IPS-15b (cell line): ENCODE data around the gene DCX.

Experiments
- H3K27me3 ChIP-seq: one replicate; pipeline ENCODE4 v1.6.1; 2013; ENCODE audit warnings: low read length; ENCODE audit not compliant: control insufficient read depth, insufficient read depth
- H3K36me3 ChIP-seq: one replicate; pipeline ENCODE4 v1.6.1; 2013; ENCODE audit warnings: low read length; ENCODE audit not compliant: control insufficient read depth, insufficient read depth
- H3K4me1 ChIP-seq: one replicate; pipeline ENCODE4 v1.6.1; 2013; ENCODE audit warnings: mild to moderate bottlenecking, low read length; ENCODE audit not compliant: control insufficient read depth, insufficient read depth
- H3K4me3 ChIP-seq: one replicate; pipeline ENCODE4 v1.5.1; 2013; ENCODE audit warnings: low read depth, low read length
- H3K9ac ChIP-seq: one replicate; pipeline ENCODE4 v1.6.1; 2013; ENCODE audit warnings: low read depth, mild to moderate bottlenecking, low read length
- H3K9me3 ChIP-seq: one replicate; pipeline ENCODE4 v1.6.1; 2013; ENCODE audit warnings: mild to moderate bottlenecking, low read length; ENCODE audit not compliant: control insufficient read depth, insufficient read depth

The DCX gene

GRCh38 chrX:111340054-111340453 lies 71.9 kb downstream of the DCX start:
- H3K9ac ChIP-seq: no peak overlapping the region
- H3K4me1 ChIP-seq: no peaks in the 10 kb centered on the region
- H3K27me3 ChIP-seq: no peaks in the 10 kb centered on the region
- H3K36me3 ChIP-seq: no peaks in the 10 kb centered on the region
- H3K4me3 ChIP-seq: no peak overlapping the region
- no peaks in the 10 kb centered on the region for H3K9me3 ChIP-seq

DNA sequence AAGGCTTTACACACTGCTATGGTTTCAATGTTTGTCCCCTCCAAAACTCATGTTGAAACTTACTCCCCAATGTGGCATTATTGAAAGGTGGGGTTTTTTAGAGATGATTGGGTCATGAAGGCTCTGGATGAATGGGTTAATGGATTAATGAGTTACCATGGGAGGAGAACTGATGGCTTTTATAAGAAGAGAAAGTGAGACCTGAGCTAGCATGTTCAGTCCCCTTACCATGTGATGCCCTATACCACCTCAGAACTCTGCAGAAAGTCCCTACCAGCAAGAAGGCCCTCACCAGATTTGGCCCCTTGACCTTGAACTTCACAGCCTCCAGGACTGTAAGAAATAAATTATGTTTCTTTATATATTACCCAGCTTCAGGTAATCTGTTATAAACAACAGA lies 72.8 kb downstream of the DCX start:
- Histone ChIP-seq H3K4me3 (no peak overlapping the region), H3K4me1 (no peaks in the 10 kb centered on the region), H3K9ac (no peak overlapping the region), H3K9me3 (no peaks in the 10 kb centered on the region), H3K27me3 (no peaks in the 10 kb centered on the region), H3K36me3 (no peaks in the 10 kb centered on the region)

DNA sequence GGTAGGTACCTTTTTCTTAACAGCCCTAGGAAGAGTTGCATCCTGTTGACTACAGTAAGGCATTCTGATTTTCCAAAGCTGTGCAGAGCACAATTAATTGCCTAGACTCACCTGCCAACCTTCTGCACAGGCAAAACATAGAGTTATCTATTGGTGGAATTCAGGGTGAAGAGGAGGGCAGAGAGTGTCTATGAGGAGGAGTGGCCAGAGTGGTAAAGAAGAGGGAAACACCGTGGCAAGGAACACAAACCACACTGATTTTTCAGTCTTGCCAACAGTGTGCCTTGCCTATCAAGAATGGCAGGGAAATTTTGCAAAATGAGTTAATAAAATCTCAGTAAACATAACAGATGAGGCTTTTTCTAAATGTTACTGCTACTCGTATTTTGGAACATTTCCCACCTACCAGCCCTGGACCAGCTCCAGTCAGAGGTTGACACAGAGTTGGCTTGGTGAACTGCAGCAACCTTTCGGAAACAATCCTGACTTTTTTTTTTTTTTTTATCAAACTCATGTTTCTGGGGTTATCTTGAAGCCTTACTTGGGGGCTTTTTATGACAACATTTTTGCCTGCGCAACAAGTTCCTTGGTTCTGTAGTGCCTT lies 73.8 kb downstream of the DCX start:
- no peak overlapping the region for H3K4me3 ChIP-seq
- no peaks in the 10 kb centered on the region for H3K9me3 ChIP-seq
- no peaks in the 10 kb centered on the region for H3K4me1 ChIP-seq
- no peaks in the 10 kb centered on the region for H3K27me3 ChIP-seq
- H3K9ac ChIP-seq: no peak overlapping the region
- no peaks in the 10 kb centered on the region for H3K36me3 ChIP-seq

- Histone ChIP-seq H3K9ac (no peak overlapping the region), H3K36me3 (no peaks in the 10 kb centered on the region), H3K4me1 (no peaks in the 10 kb centered on the region), H3K27me3 (no peaks in the 10 kb centered on the region), H3K9me3 (no peaks in the 10 kb centered on the region), H3K4me3 (no peak overlapping the region)
These were observed 74.8 kb downstream of the DCX start for GRCh38 chrX:111337067-111337637.

DNA sequence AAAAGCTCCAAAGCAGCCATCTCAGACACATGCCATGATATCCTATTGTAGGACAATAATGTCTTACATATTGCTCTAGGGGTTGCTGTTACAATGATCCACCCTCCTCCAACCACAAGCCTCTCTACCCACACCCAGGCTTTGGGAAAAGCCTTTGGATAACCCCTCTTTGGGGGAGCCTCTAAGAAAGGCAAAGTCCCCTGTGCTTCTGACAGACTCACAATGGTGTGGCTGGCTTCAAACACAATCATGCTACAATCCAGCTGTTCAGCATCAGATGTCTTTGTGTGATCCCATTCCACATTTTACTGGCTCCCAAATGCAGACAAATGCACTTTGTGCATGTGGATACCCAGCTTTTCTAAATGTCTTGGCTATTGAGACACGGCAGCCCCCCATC lies 75.9 kb downstream of the DCX start:
- H3K36me3 ChIP-seq: no peaks in the 10 kb centered on the region
- H3K9me3 ChIP-seq: no peaks in the 10 kb centered on the region
- no peaks in the 10 kb centered on the region for H3K4me1 ChIP-seq
- no peaks in the 10 kb centered on the region for H3K27me3 ChIP-seq
- no peak overlapping the region for H3K9ac ChIP-seq
- no peak overlapping the region for H3K4me3 ChIP-seq

DNA sequence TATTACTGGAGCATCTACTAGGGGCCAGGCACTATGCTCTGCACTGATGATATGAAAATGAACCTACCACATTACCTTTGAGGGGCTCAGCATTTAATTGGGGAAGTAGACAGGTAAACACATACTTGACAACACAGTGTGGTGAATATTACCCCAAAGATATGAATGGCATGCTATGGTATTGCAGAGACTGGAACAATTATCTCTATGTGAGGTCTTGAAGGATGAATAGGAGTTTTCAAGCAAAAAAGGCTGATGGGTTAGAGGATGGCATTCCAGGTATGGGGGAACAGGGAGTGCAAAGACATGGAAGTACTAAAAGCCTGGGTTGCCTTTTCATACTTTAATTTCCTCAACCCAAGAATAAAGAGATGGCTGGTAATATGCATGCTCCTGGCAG lies 82.6 kb downstream of the DCX start:
- Histone ChIP-seq H3K27me3 (no peaks in the 10 kb centered on the region), H3K36me3 (no peaks in the 10 kb centered on the region), H3K4me3 (no peak overlapping the region), H3K9ac (no peak overlapping the region), H3K9me3 (no peaks in the 10 kb centered on the region), H3K4me1 (peaks cover 3% of the 10 kb centered on the region)

DNA sequence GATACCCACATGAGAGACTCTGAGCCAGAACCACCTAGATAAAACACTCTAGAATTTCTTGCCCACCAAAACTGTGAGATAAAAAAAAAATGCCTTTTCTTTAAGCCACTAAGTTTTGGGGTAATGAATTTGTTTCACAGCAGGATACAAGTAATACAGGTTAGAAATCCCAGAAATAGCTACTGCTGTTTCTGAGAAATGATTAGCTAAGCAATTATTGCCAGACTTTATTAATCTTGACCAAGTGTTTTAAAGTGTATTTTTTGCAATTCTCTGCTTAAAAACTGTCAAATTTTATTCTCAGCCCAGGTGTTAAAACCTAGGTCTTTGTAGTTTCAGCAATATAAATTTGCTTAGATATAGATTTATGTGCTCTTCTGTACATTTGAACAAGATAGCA lies 83.1 kb downstream of the DCX start:
- Histone ChIP-seq H3K27me3 (no peaks in the 10 kb centered on the region), H3K4me1 (peaks cover 3% of the 10 kb centered on the region), H3K9me3 (no peaks in the 10 kb centered on the region), H3K4me3 (no peak overlapping the region), H3K36me3 (no peaks in the 10 kb centered on the region), H3K9ac (no peak overlapping the region)

DNA sequence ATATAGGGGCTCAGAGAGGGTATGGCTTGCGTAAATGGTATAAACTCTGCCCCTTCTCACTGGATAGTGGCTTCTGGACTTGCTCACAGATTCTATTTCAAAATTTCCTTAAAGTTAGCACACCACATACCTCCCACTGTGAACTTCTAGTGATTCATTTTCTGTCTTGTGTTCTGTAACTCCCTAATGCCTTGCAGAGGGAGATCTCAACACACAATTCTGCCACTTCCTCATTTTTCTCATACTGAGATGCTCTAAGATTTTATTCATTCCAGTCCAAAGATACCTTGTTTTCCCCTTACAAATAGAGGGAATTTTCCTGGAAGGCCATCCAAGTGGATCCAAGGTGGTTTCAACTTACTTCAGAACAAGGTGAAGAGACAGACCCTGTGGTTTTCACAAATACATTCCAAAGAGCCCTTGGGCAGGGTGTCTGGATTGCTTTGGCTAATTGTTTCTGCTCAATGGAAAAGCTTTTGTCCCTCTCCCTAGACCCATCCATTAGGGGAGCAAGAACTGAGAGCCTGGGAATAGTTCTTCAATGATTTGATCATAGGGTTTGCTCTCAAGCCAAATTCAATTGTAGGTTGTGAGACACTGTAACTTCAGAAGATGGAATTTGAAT lies 89.6 kb downstream of the DCX start:
- Histone ChIP-seq H3K36me3 (no peaks in the 10 kb centered on the region), H3K27me3 (peaks cover 7% of the 10 kb centered on the region), H3K9ac (no peak overlapping the region), H3K9me3 (no peaks in the 10 kb centered on the region), H3K4me3 (no peak overlapping the region), H3K4me1 (peaks cover 10% of the 10 kb centered on the region)

DNA sequence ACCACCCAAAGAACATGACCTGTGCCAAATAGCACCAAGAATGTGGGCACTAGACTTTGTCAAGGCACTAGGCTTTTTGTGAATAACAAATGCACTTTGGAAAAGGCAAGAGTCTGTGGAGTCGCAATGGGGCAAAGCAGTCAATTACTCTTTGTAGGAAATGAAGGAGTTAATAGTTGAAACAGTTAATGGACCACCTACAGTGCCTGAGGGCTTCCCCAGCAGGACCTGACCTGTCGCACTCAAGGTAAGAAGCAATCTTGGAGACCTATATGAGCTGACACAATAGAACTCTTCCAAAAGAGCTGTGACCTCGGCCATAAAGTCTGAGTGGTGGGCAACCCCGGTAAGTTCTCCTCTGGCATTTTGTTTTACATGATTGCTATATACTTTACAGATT lies 92.5 kb downstream of the DCX start:
- no peaks in the 10 kb centered on the region for H3K9me3 ChIP-seq
- H3K4me3 ChIP-seq: no peak overlapping the region
- H3K27me3 ChIP-seq: peaks cover 7% of the 10 kb centered on the region
- H3K9ac ChIP-seq: no peak overlapping the region
- peaks cover 7% of the 10 kb centered on the region for H3K4me1 ChIP-seq
- no peaks in the 10 kb centered on the region for H3K36me3 ChIP-seq

DNA sequence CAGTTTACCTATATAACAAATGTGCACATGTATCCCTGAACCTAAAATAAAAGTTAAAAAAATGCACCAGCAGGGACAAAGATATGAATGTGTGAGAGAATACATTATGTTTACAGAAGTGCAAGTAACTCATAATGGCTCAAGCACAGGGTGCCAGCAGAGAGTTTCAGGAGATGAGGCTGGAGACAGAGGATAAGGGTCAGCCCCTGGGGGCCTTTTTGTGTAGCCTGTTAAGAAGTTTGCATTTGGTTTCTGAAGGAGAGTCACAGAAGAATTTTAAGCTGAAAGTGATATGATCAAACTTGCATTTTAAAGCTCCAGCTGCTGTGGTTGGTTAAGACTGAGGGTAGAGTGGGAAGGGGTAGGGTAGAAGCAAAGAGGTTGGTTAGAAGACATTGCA lies 93.1 kb downstream of the DCX start:
- Histone ChIP-seq H3K9ac (no peak overlapping the region), H3K4me3 (no peak overlapping the region)

DNA sequence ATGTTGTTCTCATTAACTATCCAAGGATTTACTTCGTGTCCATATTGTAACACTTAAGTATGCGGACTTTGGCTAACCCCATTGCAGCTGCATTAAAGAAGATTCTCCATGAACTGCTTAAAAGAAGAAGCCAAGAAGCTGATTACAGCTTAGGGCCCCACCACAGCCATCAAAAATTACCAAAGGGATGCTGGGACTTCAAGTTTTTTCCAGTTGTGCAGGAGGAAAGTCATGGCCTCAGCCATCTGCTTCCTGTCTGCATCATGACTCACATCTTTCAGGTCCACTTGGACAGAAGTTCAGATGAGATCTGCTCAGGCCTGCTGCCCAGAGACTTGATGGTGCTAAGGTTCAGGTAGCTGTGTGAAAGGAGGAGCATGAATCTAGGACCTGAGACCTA lies 102.9 kb downstream of the DCX start:
- no peak overlapping the region for H3K9ac ChIP-seq
- no peaks in the 10 kb centered on the region for H3K36me3 ChIP-seq
- no peaks in the 10 kb centered on the region for H3K27me3 ChIP-seq
- no peaks in the 10 kb centered on the region for H3K4me1 ChIP-seq
- no peaks in the 10 kb centered on the region for H3K9me3 ChIP-seq
- H3K4me3 ChIP-seq: no peak overlapping the region

More for the DNA sequence above, 93.1 kb downstream of the DCX start:
- Histone ChIP-seq H3K9me3 (no peaks in the 10 kb centered on the region), H3K4me1 (peaks cover 7% of the 10 kb centered on the region), H3K36me3 (no peaks in the 10 kb centered on the region), H3K27me3 (peaks cover 7% of the 10 kb centered on the region)

- Histone ChIP-seq H3K36me3 (no peaks in the 10 kb centered on the region), H3K4me3 (no peak overlapping the region), H3K9ac (no peak overlapping the region), H3K4me1 (no peaks in the 10 kb centered on the region), H3K27me3 (no peaks in the 10 kb centered on the region), H3K9me3 (no peaks in the 10 kb centered on the region)
These were observed 104.0 kb downstream of the DCX start for GRCh38 chrX:111308039-111308438.
